ENCODE measurements around the gene YWHAG.

DNA sequence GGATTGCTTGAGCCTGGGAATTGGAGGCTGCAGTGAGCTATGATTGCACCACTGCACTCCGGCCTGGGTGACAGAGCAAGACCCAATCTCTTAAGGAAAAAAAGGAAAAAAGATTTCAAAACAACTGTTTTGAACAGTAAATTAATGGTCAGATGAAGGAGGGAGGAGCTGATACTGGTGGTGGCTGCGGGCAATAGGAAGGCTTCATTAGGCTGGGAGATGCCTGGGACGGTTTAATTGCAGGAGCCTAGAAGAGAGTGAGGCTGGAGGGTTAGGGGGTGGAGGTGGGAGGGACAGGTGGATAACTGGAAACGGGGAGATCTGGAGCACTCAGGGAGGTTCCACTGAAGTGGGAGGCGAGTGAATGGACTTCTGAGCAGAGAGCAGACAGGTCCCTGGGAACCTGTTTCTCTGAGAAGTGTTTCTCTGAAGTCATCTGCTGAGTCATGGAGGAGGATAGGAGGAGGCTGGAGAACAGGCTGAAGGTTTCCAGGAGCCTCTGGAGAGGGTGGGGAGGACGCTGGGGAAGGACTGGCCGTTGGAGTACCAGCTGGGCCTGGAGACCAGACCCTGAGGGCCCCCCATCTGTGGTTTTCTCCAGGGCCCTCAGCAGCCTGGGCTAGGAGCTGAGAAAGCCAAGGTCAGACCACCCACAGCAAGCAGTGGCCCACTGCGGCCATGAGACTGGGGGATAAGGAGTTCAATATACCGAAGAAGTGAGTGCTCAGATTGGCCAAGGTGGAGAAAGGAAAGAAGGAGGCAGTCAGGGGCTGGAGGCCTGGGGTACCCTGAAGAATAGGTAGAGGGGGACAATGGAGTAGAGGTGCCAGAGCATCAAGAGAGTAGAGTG is 14.4 kb upstream of the YWHAG start:
- TF ChIP-seq EZH2 (IDR thresholded peaks at IDR 0.05; ENCODE audit: low read length) (no peak), CTCF (optimal IDR thresholded peaks at IDR 0.05 in 1 of 3, IDR thresholded peaks at IDR 0.05 in 1 of 3, conservative IDR thresholded peaks at IDR 0.05 in 1 of 3; ENCODE audit: extremely low read depth in 1 of 3, insufficient read depth in 2 of 3, low read length in 3 of 3) (no peak)

All from keratinocyte (primary cell).